Measurements from ENCODE around the gene MIPEP. TPM values are rescaled to one million over a fixed set of nuclear protein-coding genes. Genes with fewer than 3 reads are reported as not detected.

Gene MIPEP
- total RNA-seq, 1 experiment from 2014 or later: 25.4 TPM

GRCh38 chr13:23877286-23877685 is 11.9 kb downstream of the MIPEP start:
- POLR2A ChIA-PET (ENCODE audit: low non-redundant PET): no interaction called here

GRCh38 chr13:23876265-23876664 is 12.9 kb downstream of the MIPEP start:
- intact Hi-C loops (cut with micrococcal nuclease; ENCODE audit: unreplicated experiment): loop anchor here (10.0 kb wide), 1 partner anchor 301 kb away; the partner anchor contains the start of gene TNFRSF19
- no peak for TF ChIP-seq EZH2 (IDR thresholded peaks at IDR 0.05; ENCODE audit: borderline replicate concordance, low read depth, low read length, poor library complexity, severe bottlenecking)
- TF ChIP-seq, protein P1, sequence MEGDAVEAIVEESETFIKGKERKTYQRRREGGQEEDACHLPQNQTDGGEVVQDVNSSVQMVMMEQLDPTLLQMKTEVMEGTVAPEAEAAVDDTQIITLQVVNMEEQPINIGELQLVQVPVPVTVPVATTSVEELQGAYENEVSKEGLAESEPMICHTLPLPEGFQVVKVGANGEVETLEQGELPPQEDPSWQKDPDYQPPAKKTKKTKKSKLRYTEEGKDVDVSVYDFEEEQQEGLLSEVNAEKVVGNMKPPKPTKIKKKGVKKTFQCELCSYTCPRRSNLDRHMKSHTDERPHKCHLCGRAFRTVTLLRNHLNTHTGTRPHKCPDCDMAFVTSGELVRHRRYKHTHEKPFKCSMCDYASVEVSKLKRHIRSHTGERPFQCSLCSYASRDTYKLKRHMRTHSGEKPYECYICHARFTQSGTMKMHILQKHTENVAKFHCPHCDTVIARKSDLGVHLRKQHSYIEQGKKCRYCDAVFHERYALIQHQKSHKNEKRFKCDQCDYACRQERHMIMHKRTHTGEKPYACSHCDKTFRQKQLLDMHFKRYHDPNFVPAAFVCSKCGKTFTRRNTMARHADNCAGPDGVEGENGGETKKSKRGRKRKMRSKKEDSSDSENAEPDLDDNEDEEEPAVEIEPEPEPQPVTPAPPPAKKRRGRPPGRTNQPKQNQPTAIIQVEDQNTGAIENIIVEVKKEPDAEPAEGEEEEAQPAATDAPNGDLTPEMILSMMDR (conservative IDR thresholded peaks at IDR 0.05; ENCODE audit: low read depth, low read length): peak; percentile 63
- DNase-seq (ENCODE audit: low spot score): peak; percentile 27
- ChIA-PET POLR2A (ENCODE audit: low non-redundant PET) (no interaction called here), CTCF (no interaction called here)
- H3K9me3 ChIP-seq (ENCODE audit: low read depth, low read length, poor library complexity, severe bottlenecking): no peaks in the 10 kb centered on the region
- no peak overlapping the region for H3K4me3 ChIP-seq (ENCODE audit: low read depth, low read length, poor library complexity, severe bottlenecking)
- H3K36me3 ChIP-seq (ENCODE audit: insufficient read depth, low read length, poor library complexity, severe bottlenecking): no peaks in the 10 kb centered on the region
- H3K4me1 ChIP-seq (ENCODE audit: insufficient read depth, low read length, poor library complexity, severe bottlenecking): no peaks in the 10 kb centered on the region
- H3K27ac ChIP-seq (ENCODE audit: low read depth, low read length, poor library complexity, severe bottlenecking): no peak overlapping the region
- BruUV-seq (replicated peaks): no TSS peak
- no peaks in the 10 kb centered on the region for H3K27me3 ChIP-seq (replicated peaks; ENCODE audit: insufficient read depth, low read depth, low read length, poor library complexity)

More at GRCh38 chr13:23877286-23877685, 11.9 kb downstream of the MIPEP start:
- H3K4me1 ChIP-seq (ENCODE audit: insufficient read depth, low read length, poor library complexity, severe bottlenecking): no peaks in the 10 kb centered on the region
- H3K4me3 ChIP-seq (ENCODE audit: low read depth, low read length, poor library complexity, severe bottlenecking): no peak overlapping the region
- CTCF ChIA-PET: no interaction called here
- no peak for TF ChIP-seq EZH2 (IDR thresholded peaks at IDR 0.05; ENCODE audit: borderline replicate concordance, low read depth, low read length, poor library complexity, severe bottlenecking)
- TF ChIP-seq, protein P1 (conservative IDR thresholded peaks at IDR 0.05; ENCODE audit: low read depth, low read length): no peak
- BruUV-seq (replicated peaks): no TSS peak
- no peak overlapping the region for H3K27ac ChIP-seq (ENCODE audit: low read depth, low read length, poor library complexity, severe bottlenecking)
- intact Hi-C loops (cut with micrococcal nuclease; ENCODE audit: unreplicated experiment): loop anchor here (10.0 kb wide), 1 partner anchor 302 kb away; the partner anchor contains the start of gene TNFRSF19
- DNase-seq (ENCODE audit: low spot score): no peak
- no peaks in the 10 kb centered on the region for H3K27me3 ChIP-seq (replicated peaks; ENCODE audit: insufficient read depth, low read depth, low read length, poor library complexity)
- H3K9me3 ChIP-seq (ENCODE audit: low read depth, low read length, poor library complexity, severe bottlenecking): no peaks in the 10 kb centered on the region
- no peaks in the 10 kb centered on the region for H3K36me3 ChIP-seq (ENCODE audit: insufficient read depth, low read length, poor library complexity, severe bottlenecking)

GRCh38 chr13:23871616-23872220 is 17.5 kb downstream of the MIPEP start:
- CTCF ChIA-PET: no interaction called here
- POLR2A ChIA-PET (ENCODE audit: low non-redundant PET): no interaction called here
- no TSS peak for BruUV-seq (replicated peaks)
- DNase-seq (ENCODE audit: low spot score): peak; percentile 55
- no peak overlapping the region for H3K4me3 ChIP-seq (ENCODE audit: low read depth, low read length, poor library complexity, severe bottlenecking)
- H3K27ac ChIP-seq (ENCODE audit: low read depth, low read length, poor library complexity, severe bottlenecking): no peak overlapping the region
- H3K4me1 ChIP-seq (ENCODE audit: insufficient read depth, low read length, poor library complexity, severe bottlenecking): no peaks in the 10 kb centered on the region
- no peaks in the 10 kb centered on the region for H3K9me3 ChIP-seq (ENCODE audit: low read depth, low read length, poor library complexity, severe bottlenecking)
- H3K27me3 ChIP-seq (replicated peaks; ENCODE audit: insufficient read depth, low read depth, low read length, poor library complexity): no peaks in the 10 kb centered on the region
- no peaks in the 10 kb centered on the region for H3K36me3 ChIP-seq (ENCODE audit: insufficient read depth, low read length, poor library complexity, severe bottlenecking)
- TF ChIP-seq, protein P1 (conservative IDR thresholded peaks at IDR 0.05; ENCODE audit: low read depth, low read length): peak; percentile 61
- no peak for TF ChIP-seq EZH2 (IDR thresholded peaks at IDR 0.05; ENCODE audit: borderline replicate concordance, low read depth, low read length, poor library complexity, severe bottlenecking)
- intact Hi-C loops (cut with micrococcal nuclease; ENCODE audit: unreplicated experiment): loop anchor here (2.0 to 10.0 kb wide), 2 partner anchors 297 to 405 kb away; partner anchors contain the start of gene TNFRSF19
